Fibroblast of skin of left quadriceps (primary cell): ENCODE data around the gene METTL24.
"Not testable (repeated sequence)": the region's sequence is repeated elsewhere in the genome, so short reads cannot be mapped to it uniquely, and the experiment has no call there.

Experiments used
- DNase-seq, 2 experiments: peaks; one replicate each; pipeline ENCODE4 v3.0.0-alpha.2; 2013; ENCODE audit warnings: low read depth in 2 of 2

The METTL24 gene

GRCh38 chr6:110266996-110267395 lies 91.2 kb downstream of the METTL24 start:
- DNase-seq: no peak

- DNase-seq: no peak
Measured at GRCh38 chr6:110265273-110265672, 92.9 kb downstream of the METTL24 start.

DNA sequence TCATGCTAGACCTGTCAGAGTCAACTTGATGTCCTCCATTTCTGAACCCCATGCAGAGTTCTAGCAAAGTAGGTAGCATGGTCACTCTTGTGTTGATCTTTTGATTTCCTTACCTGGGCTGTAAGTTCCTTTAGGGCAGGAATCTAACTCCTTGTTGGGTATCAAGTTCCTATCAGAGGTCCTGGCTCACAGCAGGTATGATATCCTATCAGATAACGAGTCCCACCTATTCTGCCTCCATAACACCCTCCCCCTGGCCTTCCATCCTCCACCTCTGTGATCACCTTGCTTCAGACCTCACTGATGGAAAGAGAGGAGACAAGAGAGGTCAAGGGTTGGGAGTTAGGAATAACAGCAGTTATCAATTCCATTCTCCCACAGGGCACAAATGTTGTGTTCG lies 101.8 kb downstream of the METTL24 start:
- no peak for DNase-seq

- peak; percentile 2 to 4 for DNase-seq
Measured at GRCh38 chr6:110255211-110255750, 102.9 kb downstream of the METTL24 start.

DNA sequence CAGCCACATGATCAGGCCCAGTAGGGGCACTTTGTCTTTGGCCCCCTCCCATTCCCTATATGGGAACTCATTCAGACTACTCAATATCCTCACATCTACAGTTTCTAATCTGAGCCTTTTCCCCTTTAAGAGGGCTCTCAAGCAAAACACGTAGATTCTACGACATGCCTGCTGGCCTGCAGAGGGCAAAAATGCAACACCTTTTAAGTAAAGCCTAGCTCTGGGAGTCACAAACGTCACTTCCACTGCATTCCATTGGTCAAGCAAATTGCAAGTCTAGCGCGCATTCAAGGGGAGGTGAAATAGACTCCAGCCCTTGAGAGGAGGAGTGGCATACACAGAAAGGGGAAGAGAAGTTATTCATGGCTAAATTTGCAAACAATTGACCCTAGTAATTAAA lies 107.3 kb downstream of the METTL24 start:
- DNase-seq: no peak

- no peak for DNase-seq
Measured at GRCh38 chr6:110250058-110250457, 108.1 kb downstream of the METTL24 start.

GRCh38 chr6:110246900-110247546 lies 111.1 kb downstream of the METTL24 start:
- DNase-seq: no peak

- DNase-seq: no peak
Measured at GRCh38 chr6:110246378-110246777, 111.8 kb downstream of the METTL24 start.

GRCh38 chr6:110244621-110245020 lies 113.5 kb downstream of the METTL24 start:
- DNase-seq: not testable (repeated sequence)

- no peak for DNase-seq
Measured at GRCh38 chr6:110239526-110240274, 118.4 kb downstream of the METTL24 start.

DNA sequence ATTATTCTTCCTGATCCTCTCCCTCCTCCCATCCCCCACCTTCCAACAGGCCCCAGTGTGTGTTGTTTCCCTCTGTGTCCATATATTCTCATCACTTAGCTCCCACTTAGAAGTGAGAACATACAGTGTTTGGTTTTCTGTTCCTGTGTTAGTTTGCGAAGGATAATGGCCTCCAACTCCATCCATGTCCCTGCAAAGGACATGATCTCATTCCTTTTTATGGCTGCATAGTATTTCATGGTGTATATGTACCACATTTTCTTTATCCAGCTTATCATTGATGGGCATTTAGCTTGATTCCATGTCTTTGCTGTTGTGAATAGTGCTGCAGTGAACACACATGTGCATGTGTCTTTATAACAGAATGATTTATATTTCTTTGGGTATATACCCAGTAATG lies 122.1 kb downstream of the METTL24 start:
- not testable (repeated sequence) for DNase-seq

DNA sequence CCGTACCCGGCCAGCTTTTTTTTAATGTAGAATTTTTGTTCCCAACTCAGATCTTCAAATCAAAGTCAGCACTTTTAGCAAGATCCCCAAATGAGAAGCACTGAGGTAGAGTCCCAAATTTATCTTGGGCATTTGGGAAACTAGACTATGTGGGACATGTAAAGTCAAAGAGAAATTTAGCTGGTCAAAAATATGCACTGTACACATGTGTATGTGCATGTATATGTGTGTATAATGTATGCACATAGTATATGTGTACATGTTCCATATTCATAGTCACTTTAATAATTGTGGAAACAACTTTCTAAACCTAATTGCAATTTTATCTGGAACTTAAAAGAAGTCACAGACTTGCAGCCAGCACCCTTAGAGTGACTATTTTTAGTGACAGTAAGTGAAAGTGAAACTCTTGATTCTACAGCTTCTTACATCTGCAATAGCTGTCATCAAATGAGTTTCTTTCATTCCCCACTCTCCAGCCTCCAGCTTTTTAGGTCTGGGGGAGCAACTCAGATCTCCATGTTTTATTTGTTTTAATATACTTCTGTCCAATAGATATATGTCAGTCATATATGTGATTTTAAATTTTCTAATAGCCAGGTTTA lies 124.3 kb downstream of the METTL24 start:
- no peak for DNase-seq

- DNase-seq: peak in 1 of 2 experiments; percentile 3
Measured at GRCh38 chr6:110232450-110232849, 125.7 kb downstream of the METTL24 start.

DNA sequence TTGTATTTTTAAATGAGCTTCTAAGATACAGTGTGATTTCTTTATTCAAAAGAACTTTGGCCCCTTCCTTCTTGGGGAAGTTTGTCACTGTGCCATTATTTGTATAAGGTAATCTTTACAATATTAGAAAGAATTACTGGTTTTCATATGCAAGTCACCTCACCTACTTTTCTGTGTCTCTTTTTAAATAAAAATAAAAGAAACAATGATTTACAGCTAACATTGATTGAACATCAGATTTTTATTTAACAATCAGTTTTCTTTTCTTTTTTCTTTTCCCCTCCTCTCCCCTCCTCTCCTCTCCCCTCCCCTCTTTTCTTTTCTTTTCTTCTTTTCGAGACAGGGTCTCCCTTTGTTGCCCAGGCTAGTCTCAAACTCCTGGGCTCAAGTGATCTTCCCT lies 131.9 kb downstream of the METTL24 start:
- no peak for DNase-seq

DNA sequence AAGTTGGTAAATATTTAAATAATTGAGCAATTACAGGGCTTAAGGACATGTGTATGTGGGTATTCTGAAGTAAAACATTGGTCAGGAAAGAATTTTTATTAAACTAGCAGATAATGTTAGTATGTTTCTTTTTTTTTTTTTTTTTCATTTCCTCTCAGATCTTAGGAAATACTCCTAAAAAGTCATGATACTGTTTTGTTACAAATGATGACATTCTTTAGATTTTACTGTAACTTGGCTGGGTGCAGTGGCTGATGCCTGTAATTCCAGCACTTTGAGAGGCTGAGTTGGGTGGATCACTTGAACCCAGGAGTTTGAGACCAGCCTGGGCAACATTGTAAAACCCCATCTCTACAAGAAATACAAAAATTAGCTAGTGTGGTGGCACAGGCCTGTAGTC lies 136.4 kb downstream of the METTL24 start:
- DNase-seq: no peak

DNA sequence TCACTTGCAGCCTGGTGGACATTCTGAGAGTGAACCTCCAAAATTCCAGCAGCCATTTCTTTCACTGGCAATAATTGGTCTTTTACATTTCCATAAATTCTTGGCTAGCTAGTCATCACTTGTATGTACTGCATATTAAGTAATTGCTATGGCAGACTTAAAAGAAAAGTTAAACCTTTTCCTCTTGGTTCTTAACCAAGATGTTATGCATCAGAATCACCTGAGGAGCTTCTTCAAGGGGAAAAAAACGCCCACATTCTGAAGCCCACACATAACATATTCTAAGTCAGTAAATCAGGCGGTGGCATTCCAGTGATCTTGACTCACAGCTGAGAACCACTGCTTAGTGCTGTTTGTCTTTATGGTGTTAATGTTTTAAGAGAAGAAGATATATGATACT lies 140.9 kb downstream of the METTL24 start:
- DNase-seq: no peak

DNA sequence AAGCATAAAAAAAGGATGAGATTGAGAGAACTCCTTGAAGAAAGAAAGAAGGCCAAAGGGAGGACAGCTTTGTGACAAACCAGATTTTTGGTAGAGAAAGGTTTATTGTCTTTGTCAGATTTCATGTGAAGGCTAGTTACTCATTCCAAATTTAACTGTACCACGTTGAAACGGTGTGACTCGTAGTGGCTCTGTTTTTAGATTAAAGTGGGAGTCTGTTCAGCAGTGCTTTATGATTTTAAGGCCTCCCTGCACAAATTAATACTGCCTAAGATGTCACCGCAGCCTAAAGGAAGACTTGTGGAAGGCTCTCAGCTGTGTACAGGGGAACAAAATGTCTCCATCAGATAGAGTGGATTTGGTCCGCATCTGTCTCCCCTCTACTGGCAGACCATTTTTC lies 142.0 kb downstream of the METTL24 start:
- no peak for DNase-seq

GRCh38 chr6:110214338-110214737 lies 143.8 kb downstream of the METTL24 start:
- no peak for DNase-seq

DNA sequence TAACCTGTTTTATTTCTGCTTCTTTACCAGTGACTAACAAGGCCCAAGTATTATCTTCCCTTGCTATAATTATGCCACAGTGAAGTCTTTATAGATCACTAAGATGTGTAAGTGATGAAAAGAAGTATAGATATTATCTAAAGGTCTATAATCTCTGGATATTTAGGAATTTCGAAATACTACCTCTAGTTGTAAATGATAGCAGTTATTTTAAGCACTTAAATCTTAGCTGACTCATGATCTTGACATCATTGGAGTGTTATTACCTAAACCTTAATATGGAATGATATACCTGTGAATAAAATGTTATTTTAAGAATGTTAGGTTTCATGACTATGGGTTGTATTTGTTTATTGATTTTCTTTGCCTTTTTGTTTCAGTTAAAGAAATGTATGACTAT lies 146.4 kb downstream of the METTL24 start:
- no peak for DNase-seq

- DNase-seq: no peak
Measured at GRCh38 chr6:110207652-110208051, 150.5 kb downstream of the METTL24 start.

DNA sequence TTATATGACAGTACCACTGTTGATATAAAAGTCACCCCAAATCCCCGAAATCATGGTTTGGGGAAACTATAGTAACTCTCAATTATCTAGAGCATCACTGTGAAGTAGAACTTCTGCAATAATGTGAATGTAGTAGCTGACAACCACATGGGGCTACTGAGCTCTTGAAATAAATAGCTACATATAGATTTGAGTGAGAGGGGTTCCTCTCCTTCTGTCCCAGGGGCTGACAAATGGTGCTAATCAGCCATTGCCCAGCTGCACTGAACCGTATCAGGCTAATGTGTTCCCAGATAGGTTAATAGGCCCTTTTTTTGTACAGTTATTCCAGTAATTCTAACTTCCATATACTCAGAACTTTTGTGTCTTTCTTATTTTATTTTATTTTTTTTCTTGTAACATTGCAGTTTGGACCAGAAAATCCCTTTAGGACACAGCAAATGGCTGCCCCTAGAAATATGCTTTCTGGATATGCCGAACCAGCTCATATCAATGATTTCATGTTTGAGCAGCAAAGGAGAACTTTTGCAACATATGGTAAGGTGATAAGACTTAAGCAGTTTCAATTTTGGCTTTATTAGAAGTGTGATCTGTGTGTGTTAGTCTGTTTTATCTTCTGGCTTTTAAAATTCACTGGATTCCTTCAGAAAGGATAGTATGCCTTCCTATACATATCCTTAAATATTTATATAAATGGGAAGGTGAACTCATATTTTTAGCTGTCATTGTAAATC lies 156.8 kb downstream of the METTL24 start:
- DNase-seq: no peak

DNA sequence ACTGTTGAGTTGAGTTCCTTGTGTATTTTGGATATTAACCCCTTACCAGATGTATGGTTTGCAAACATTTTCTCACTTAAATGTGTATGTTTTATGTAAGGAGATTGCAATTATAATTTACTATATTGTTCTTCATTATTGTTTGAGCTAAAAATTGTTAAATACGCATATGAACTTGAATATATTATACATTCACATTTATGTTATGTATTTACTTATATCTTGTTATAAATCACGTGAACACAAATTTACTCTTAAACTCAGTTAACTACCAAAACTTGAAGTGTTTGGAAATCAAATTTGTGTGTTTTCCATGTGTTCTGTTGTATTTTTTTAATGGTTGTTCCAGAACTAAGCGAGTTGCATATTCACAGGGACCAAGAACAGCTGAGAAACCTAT lies 159.6 kb downstream of the METTL24 start:
- no peak for DNase-seq
